ENCODE results near the gene SLC38A3. TPM values are rescaled to one million over a fixed set of nuclear protein-coding genes. Genes with fewer than 3 reads are reported as not detected.

The SLC38A3 gene
- total and polyA plus RNA-seq, 2 experiments from 2014 or later, result 0.36 TPM; not detected in 1

GRCh38 chr3:50192689-50193141 lies 12.4 kb upstream of the SLC38A3 start:
- WGBS, 2 experiments (ENCODE audit: low coverage in 1 of 2, low lambda C conversion rate in 2 of 2, missing lambda C conversion rate in 2 of 2), result 1 to 2% methylated on average over 20 to 21 of the region's 21 CpGs
- Histone ChIP-seq H3K27me3 (replicated peaks; ENCODE audit: insufficient read depth) (peaks cover 22% of the 10 kb centered on the region), H2AFZ (no peak overlapping the region), H4K20me1 (ENCODE audit: insufficient read depth) (no peaks in the 10 kb centered on the region), H3K9me2 (ENCODE audit: insufficient read depth) (no peaks in the 10 kb centered on the region), H3K4me3 (no peak overlapping the region), H3F3A (ENCODE audit: insufficient read depth) (no peaks in the 10 kb centered on the region), H3K79me2 (ENCODE audit: insufficient read depth) (no peaks in the 10 kb centered on the region), H3K4me2 (ENCODE audit: unreplicated experiment) (no peak overlapping the region), H3K9ac (no peak overlapping the region), H3K36me3 (ENCODE audit: low read depth) (no peaks in the 10 kb centered on the region), H3K27ac (no peak overlapping the region), H3K9me3 (ENCODE audit: low read depth) (no peaks in the 10 kb centered on the region), H3K4me1 (ENCODE audit: insufficient read depth) (no peaks in the 10 kb centered on the region)
- DNase-seq, result peak; percentile 55
- in situ Hi-C loops (cut with MboI), result no loop called here
- TF ChIP-seq EZH2phosphoT487 (IDR thresholded peaks at IDR 0.05; ENCODE audit: insufficient read depth, low read depth) (no peak), EZH2 (IDR thresholded peaks at IDR 0.05; ENCODE audit: insufficient read depth, poor library complexity, severe bottlenecking) (no peak)

GRCh38 chr3:50193286-50193685 lies 11.8 kb upstream of the SLC38A3 start:
- no peak overlapping the region for H3K9ac ChIP-seq
- no peaks in the 10 kb centered on the region for H3K79me2 ChIP-seq (ENCODE audit: insufficient read depth)
- no peaks in the 10 kb centered on the region for H4K20me1 ChIP-seq (ENCODE audit: insufficient read depth)
- in situ Hi-C loops (cut with MboI), result no loop called here
- no peak overlapping the region for H3K4me3 ChIP-seq
- H3K4me1 ChIP-seq (ENCODE audit: insufficient read depth), result no peaks in the 10 kb centered on the region
- no peaks in the 10 kb centered on the region for H3K36me3 ChIP-seq (ENCODE audit: low read depth)
- 9 to 10% methylated on average over 28 to 31 of the region's 36 CpGs for WGBS, 2 experiments (ENCODE audit: low coverage in 1 of 2, low lambda C conversion rate in 2 of 2, missing lambda C conversion rate in 2 of 2)
- H3K9me2 ChIP-seq (ENCODE audit: insufficient read depth), result no peaks in the 10 kb centered on the region
- no peaks in the 10 kb centered on the region for H3F3A ChIP-seq (ENCODE audit: insufficient read depth)
- TF ChIP-seq EZH2 (IDR thresholded peaks at IDR 0.05; ENCODE audit: insufficient read depth, poor library complexity, severe bottlenecking), result no peak
- TF ChIP-seq EZH2phosphoT487 (IDR thresholded peaks at IDR 0.05; ENCODE audit: insufficient read depth, low read depth), result no peak
- H3K27me3 ChIP-seq (replicated peaks; ENCODE audit: insufficient read depth), result peaks cover 26% of the 10 kb centered on the region
- H2AFZ ChIP-seq, result no peak overlapping the region
- DNase-seq, result peak; percentile 28
- H3K9me3 ChIP-seq (ENCODE audit: low read depth), result no peaks in the 10 kb centered on the region
- no peak overlapping the region for H3K4me2 ChIP-seq (ENCODE audit: unreplicated experiment)
- no peak overlapping the region for H3K27ac ChIP-seq

DNA sequence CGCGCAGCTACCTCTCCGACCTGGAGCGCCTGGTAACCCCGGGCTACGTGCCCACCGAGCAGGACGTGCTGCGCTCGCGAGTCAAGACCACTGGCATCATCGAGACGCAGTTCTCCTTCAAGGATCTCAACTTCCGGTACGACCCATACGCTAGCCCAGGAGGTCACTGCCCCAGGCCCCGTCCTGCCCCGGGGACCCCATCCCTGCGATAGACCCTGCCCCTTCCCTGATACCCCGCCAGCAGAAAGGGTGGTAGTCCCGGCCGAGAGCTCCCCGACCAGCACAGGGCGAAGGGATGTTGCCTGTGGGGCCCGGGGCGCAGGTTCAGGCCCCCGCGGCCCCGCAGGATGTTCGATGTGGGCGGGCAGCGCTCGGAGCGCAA lies 11.3 kb upstream of the SLC38A3 start:
- H3F3A ChIP-seq (ENCODE audit: insufficient read depth), result no peaks in the 10 kb centered on the region
- H3K4me2 ChIP-seq (ENCODE audit: unreplicated experiment), result no peak overlapping the region
- TF ChIP-seq EZH2 (IDR thresholded peaks at IDR 0.05; ENCODE audit: insufficient read depth, poor library complexity, severe bottlenecking) (peak; percentile 35), EZH2phosphoT487 (IDR thresholded peaks at IDR 0.05; ENCODE audit: insufficient read depth, low read depth) (no peak)
- no peak overlapping the region for H3K4me3 ChIP-seq
- no peak overlapping the region for H3K27ac ChIP-seq
- peaks cover 31% of the 10 kb centered on the region for H3K27me3 ChIP-seq (replicated peaks; ENCODE audit: insufficient read depth)
- WGBS, 2 experiments (ENCODE audit: low coverage in 1 of 2, low lambda C conversion rate in 2 of 2, missing lambda C conversion rate in 2 of 2), result 10 to 14% methylated on average over 21 to 32 of the region's 34 CpGs
- no peaks in the 10 kb centered on the region for H3K9me3 ChIP-seq (ENCODE audit: low read depth)
- no peak overlapping the region for H3K9ac ChIP-seq
- H2AFZ ChIP-seq, result no peak overlapping the region
- no peaks in the 10 kb centered on the region for H3K36me3 ChIP-seq (ENCODE audit: low read depth)
- no peaks in the 10 kb centered on the region for H3K79me2 ChIP-seq (ENCODE audit: insufficient read depth)
- no peaks in the 10 kb centered on the region for H3K9me2 ChIP-seq (ENCODE audit: insufficient read depth)
- H3K4me1 ChIP-seq (ENCODE audit: insufficient read depth), result no peaks in the 10 kb centered on the region
- no peaks in the 10 kb centered on the region for H4K20me1 ChIP-seq (ENCODE audit: insufficient read depth)
- no peak for DNase-seq
- in situ Hi-C loops (cut with MboI), result no loop called here

DNA sequence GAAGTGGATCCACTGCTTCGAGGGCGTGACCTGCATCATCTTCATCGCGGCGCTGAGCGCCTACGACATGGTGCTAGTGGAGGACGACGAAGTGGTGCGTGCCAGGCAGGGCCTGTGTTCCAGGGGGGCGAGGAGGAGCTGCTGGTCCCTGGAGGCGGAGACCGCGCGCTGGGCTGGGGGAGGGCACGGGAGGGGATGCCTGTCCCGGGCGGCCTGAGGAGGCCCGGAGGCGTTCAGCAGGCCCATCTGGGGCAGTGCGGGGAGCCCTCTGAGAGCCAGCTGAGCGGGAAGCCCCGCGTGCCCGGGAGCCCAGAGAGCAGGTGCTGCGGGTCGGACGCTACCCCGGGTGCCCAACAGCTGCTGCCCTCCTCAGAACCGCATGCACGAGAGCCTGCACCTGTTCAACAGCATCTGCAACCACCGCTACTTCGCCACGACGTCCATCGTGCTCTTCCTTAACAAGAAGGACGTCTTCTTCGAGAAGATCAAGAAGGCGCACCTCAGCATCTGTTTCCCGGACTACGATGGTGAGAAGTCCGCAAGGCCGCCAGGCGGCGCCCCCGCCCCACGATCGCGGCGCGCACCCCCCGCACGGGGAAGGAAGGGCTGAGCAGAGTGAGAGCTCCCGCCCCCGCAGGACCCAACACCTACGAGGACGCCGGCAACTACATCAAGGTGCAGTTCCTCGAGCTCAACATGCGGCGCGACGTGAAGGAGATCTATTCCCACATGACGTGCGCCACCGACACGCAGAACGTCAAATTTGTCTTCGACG lies 10.8 kb upstream of the SLC38A3 start:
- Histone ChIP-seq H3K4me2 (ENCODE audit: unreplicated experiment) (peak overlapping the region; percentile 30), H3K27me3 (replicated peaks; ENCODE audit: insufficient read depth) (peaks cover 36% of the 10 kb centered on the region), H3K4me3 (peak overlapping the region; percentile 16; the same call in 1 of the 2 replicates), H3K9me3 (ENCODE audit: low read depth) (no peaks in the 10 kb centered on the region), H2AFZ (peak overlapping the region; percentile 50), H3K4me1 (ENCODE audit: insufficient read depth) (no peaks in the 10 kb centered on the region), H3K27ac (no peak overlapping the region), H4K20me1 (ENCODE audit: insufficient read depth) (no peaks in the 10 kb centered on the region), H3K9ac (no peak overlapping the region), H3K9me2 (ENCODE audit: insufficient read depth) (no peaks in the 10 kb centered on the region), H3K36me3 (ENCODE audit: low read depth) (no peaks in the 10 kb centered on the region), H3F3A (ENCODE audit: insufficient read depth) (no peaks in the 10 kb centered on the region), H3K79me2 (ENCODE audit: insufficient read depth) (no peaks in the 10 kb centered on the region)
- WGBS, 2 experiments (ENCODE audit: low coverage in 1 of 2, low lambda C conversion rate in 2 of 2, missing lambda C conversion rate in 2 of 2), result 3 to 5% methylated on average over 40 to 66 of the region's 70 CpGs
- peak; percentile 15 for TF ChIP-seq EZH2 (IDR thresholded peaks at IDR 0.05; ENCODE audit: insufficient read depth, poor library complexity, severe bottlenecking)
- no peak for TF ChIP-seq EZH2phosphoT487 (IDR thresholded peaks at IDR 0.05; ENCODE audit: insufficient read depth, low read depth)
- peak; percentile 77 for DNase-seq
- in situ Hi-C loops (cut with MboI), result no loop called here

Data from GM23248 (cell line).